Common myeloid progenitor, CD34-positive (primary cell): ENCODE results near the gene ARHGAP36.

Source experiments
- CTCF ChIA-PET: fragments of 350-600 bp; sonication (Branson Sonifier 250); formaldehyde crosslinking; loops from one replicate; lab custom pipeline; 2021; ENCODE audit warnings: antibody characterized with exemption; lab: Charles Lee
- POLR2A ChIA-PET: fragments of 350-600 bp; sonication (Branson Sonifier 250); formaldehyde crosslinking; loops from one replicate; lab custom pipeline; 2021; ENCODE audit warnings: antibody characterized with exemption; lab: Charles Lee
- DNase-seq, 3 donors: peaks; one replicate each; pipeline versions ENCODE4 v3.0.0 to v3.0.0-alpha.2; 2013
- H3K27ac ChIP-seq, 2 experiments: 1 replicate in 1 of 2; 2 replicates in 1 of 2; pipeline ENCODE4 v1.7.0; 2013; ENCODE audit warnings: inconsistent platforms in 2 of 2, low read length in 2 of 2, mild to moderate bottlenecking in 2 of 2, low read depth in 1 of 2, moderate library complexity in 1 of 2; ENCODE audit not compliant: severe bottlenecking in 2 of 2, insufficient read depth in 1 of 2, poor library complexity in 1 of 2
- H3K27me3 ChIP-seq, 5 experiments: replicated peaks in 2 of 5; 1 replicate in 3 of 5; 2 replicates in 2 of 5; pipeline versions ENCODE4 v1.6.1 to v1.7.0; 2013; ENCODE audit warnings: low read length in 4 of 5, mild to moderate bottlenecking in 2 of 5, moderate library complexity in 2 of 5, inconsistent platforms in 1 of 5; ENCODE audit not compliant: insufficient read depth in 5 of 5, control insufficient read depth in 4 of 5
- H3K36me3 ChIP-seq, 4 experiments: 1 replicate in 2 of 4; 2 replicates in 2 of 4; pipeline versions ENCODE4 v1.6.1 to v1.7.0; 2013; ENCODE audit warnings: low read length in 3 of 4, control low read depth in 1 of 4, mild to moderate bottlenecking in 1 of 4; ENCODE audit not compliant: control insufficient read depth in 4 of 4, insufficient read depth in 4 of 4
- H3K4me1 ChIP-seq, 4 experiments: 1 replicate in 3 of 4; 2 replicates in 1 of 4; pipeline versions ENCODE4 v1.6.1 to v1.7.1; 2013; ENCODE audit warnings: low read length in 3 of 4, mild to moderate bottlenecking in 3 of 4, control low read depth in 1 of 4, inconsistent platforms in 1 of 4, moderate library complexity in 1 of 4; ENCODE audit not compliant: control insufficient read depth in 4 of 4, insufficient read depth in 4 of 4; ENCODE audit errors: control extremely low read depth in 1 of 4
- H3K4me3 ChIP-seq, 7 experiments: 1 replicate in 4 of 7; 2 replicates in 3 of 7; pipeline versions ENCODE4 v1.5.1 to v1.7.0; 2013; ENCODE audit warnings: mild to moderate bottlenecking in 7 of 7, low read length in 6 of 7, moderate library complexity in 6 of 7, inconsistent platforms in 2 of 7, low read depth in 2 of 7, control low read depth in 1 of 7; ENCODE audit not compliant: insufficient read depth in 4 of 7, control insufficient read depth in 1 of 7; ENCODE audit errors: extremely low read depth in 1 of 7
- H3K9me3 ChIP-seq, 5 experiments: 1 replicate in 4 of 5; 2 replicates in 1 of 5; pipeline versions ENCODE4 v1.6.1 to v1.7.1; 2013; ENCODE audit warnings: low read length in 4 of 5, mild to moderate bottlenecking in 2 of 5, inconsistent platforms in 1 of 5, low read depth in 1 of 5, moderate library complexity in 1 of 5; ENCODE audit not compliant: control insufficient read depth in 4 of 5, insufficient read depth in 2 of 5; ENCODE audit errors: control extremely low read depth in 1 of 5
- WGBS: methylation state at CpG from one replicate; pipeline ENCODE4 v1.1.5; 2013; ENCODE audit not compliant: insufficient coverage; 5-methylcytosine and 5-hydroxymethylcytosine counted together

Gene ARHGAP36

GRCh38 chrX:131045726-131046125 is 12.4 kb upstream of the ARHGAP36 start:
- ChIA-PET CTCF (no interaction called here), POLR2A (no interaction called here)
- Histone ChIP-seq H3K27me3 (peaks cover 0 to 47% (median 10%) of the 10 kb centered on the region in 5 experiments), H3K36me3 (no peaks in the 10 kb centered on the region), H3K27ac (no peak overlapping the region), H3K4me1 (no peaks in the 10 kb centered on the region), H3K4me3 (no peak overlapping the region), H3K9me3 (no peaks in the 10 kb centered on the region)
- 63% methylated on average over 3 of the region's 5 CpGs for WGBS
- DNase-seq, result no peak

- Histone ChIP-seq H3K4me1 (no peaks in the 10 kb centered on the region), H3K27ac (no peak overlapping the region), H3K36me3 (no peaks in the 10 kb centered on the region), H3K4me3 (no peak overlapping the region), H3K9me3 (no peaks in the 10 kb centered on the region), H3K27me3 (peaks cover 0 to 45% (median 12%) of the 10 kb centered on the region in 5 experiments)
- WGBS, result 57% methylated on average over 5 of the region's 5 CpGs
- no peak for DNase-seq
- ChIA-PET POLR2A (no interaction called here), CTCF (no interaction called here)
These were observed 11.6 kb upstream of the ARHGAP36 start for GRCh38 chrX:131046596-131046995.

- CTCF ChIA-PET, result interaction anchor here (0.6 kb wide), 1 partner anchor 1685 kb away, joined by 3 read pairs; no protein-coding TSS in a partner anchor
- no peaks in the 10 kb centered on the region for H3K9me3 ChIP-seq
- 82% methylated on average over 8 of the region's 9 CpGs for WGBS
These were observed 11.0 kb upstream of the ARHGAP36 start for GRCh38 chrX:131047180-131047579.

GRCh38 chrX:131053076-131053475 is 5.1 kb upstream of the ARHGAP36 start:
- no peaks in the 10 kb centered on the region for H3K9me3 ChIP-seq
- DNase-seq, result no peak
- no peak overlapping the region for H3K27ac ChIP-seq
- ChIA-PET CTCF (no interaction called here), POLR2A (no interaction called here)
- WGBS, result 100% methylated on average over 1 of the region's 5 CpGs
- H3K27me3 ChIP-seq, result peaks cover 3 to 45% (median 6%) of the 10 kb centered on the region in 5 experiments
- H3K4me1 ChIP-seq, result no peaks in the 10 kb centered on the region
- H3K4me3 ChIP-seq, result no peak overlapping the region
- no peaks in the 10 kb centered on the region for H3K36me3 ChIP-seq

More at GRCh38 chrX:131047180-131047579, 11.0 kb upstream of the ARHGAP36 start:
- no peak overlapping the region for H3K27ac ChIP-seq
- peaks cover 0 to 45% (median 12%) of the 10 kb centered on the region in 5 experiments for H3K27me3 ChIP-seq
- H3K4me3 ChIP-seq, result no peak overlapping the region
- no peaks in the 10 kb centered on the region for H3K4me1 ChIP-seq
- POLR2A ChIA-PET, result no interaction called here
- no peaks in the 10 kb centered on the region for H3K36me3 ChIP-seq
- DNase-seq, result no peak

GRCh38 chrX:131054906-131055305 is 3.2 kb upstream of the ARHGAP36 start:
- POLR2A ChIA-PET, result no interaction called here
- WGBS, result 51% methylated on average over 6 of the region's 6 CpGs

GRCh38 chrX:131057706-131058105 is 440 bp upstream of the ARHGAP36 start:
- ChIA-PET POLR2A (no interaction called here), CTCF (no interaction called here)
- H3K4me1 ChIP-seq, result no peaks in the 10 kb centered on the region
- no peaks in the 10 kb centered on the region for H3K9me3 ChIP-seq
- no peak overlapping the region for H3K27ac ChIP-seq
- 27% methylated on average over 8 of the region's 9 CpGs for WGBS
- DNase-seq, result no peak
- H3K36me3 ChIP-seq, result no peaks in the 10 kb centered on the region
- H3K4me3 ChIP-seq, result no peak overlapping the region
- peaks cover 3 to 67% (median 14%) of the 10 kb centered on the region in 5 experiments for H3K27me3 ChIP-seq

More at GRCh38 chrX:131054906-131055305, 3.2 kb upstream of the ARHGAP36 start:
- Histone ChIP-seq H3K4me1 (no peaks in the 10 kb centered on the region), H3K4me3 (no peak overlapping the region), H3K27ac (no peak overlapping the region), H3K9me3 (no peaks in the 10 kb centered on the region), H3K27me3 (peaks cover 3 to 52% (median 11%) of the 10 kb centered on the region in 5 experiments), H3K36me3 (no peaks in the 10 kb centered on the region)
- DNase-seq, result no peak
- CTCF ChIA-PET, result no interaction called here

- CTCF ChIA-PET, result no interaction called here
- Histone ChIP-seq H3K9me3 (no peaks in the 10 kb centered on the region), H3K4me3 (no peak overlapping the region), H3K27me3 (peaks cover 3 to 71% (median 18%) of the 10 kb centered on the region in 5 experiments), H3K27ac (no peak overlapping the region), H3K4me1 (no peaks in the 10 kb centered on the region), H3K36me3 (no peaks in the 10 kb centered on the region)
- POLR2A ChIA-PET, result no interaction called here
- DNase-seq, result no peak
- no CpG with 5 or more reads among the region's 2 CpGs for WGBS
These were observed 1.1 kb downstream of the ARHGAP36 start for GRCh38 chrX:131059246-131059645.
